MM.1S (cell line): ENCODE data around the gene AGPAT3.

ENCODE experiments used
- CTCF ChIP-seq: fragments of 300-600 bp; sonication (generic); IDR thresholded peaks from 2 replicates; pipeline ENCODE4 v1.5.1; 2016; ENCODE audit warnings: antibody characterized with exemption, low read length, mixed read lengths
- EZH2 ChIP-seq: fragments of 300-600 bp; sonication (generic); optimal IDR thresholded peaks from 2 replicates; pipeline ENCODE3; 2017; ENCODE audit warnings: low read depth, mild to moderate bottlenecking, antibody characterized with exemption, low read length, mixed read lengths

DNA sequence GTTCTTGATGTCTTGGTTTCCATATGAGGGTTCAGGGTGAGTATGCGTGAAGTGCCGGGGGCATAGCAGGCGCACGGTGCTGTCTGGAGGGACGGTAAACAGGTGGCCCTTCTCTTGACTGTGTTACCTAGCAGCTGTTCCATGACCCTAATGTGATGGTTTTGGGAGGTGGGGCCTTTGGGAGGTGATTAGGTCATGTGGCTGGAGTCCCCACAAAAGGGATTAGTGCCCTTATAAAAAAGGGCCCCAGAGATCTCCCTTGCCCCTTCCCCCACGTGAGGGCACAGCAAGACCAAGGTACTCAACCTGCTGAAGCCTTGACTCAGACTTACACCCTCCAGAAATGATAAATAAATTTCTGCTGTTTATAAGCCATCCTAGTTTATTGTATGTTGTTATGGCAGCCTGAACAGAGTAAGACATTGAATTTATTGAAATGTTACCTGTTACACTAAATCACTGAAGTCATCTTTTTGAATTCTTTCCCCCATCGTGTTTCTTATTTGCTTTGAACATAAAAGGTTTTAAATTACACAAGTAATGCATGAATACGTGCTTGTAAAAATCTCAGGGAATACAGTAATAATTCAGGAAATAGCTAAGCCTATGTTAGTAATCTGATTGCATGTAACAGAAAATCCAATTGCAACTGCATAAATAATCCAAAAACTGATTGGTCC, 162.7 kb downstream of the AGPAT3 start:
- TF ChIP-seq CTCF: no peak
- TF ChIP-seq EZH2: no peak
